Endothelial cell of umbilical vein (primary cell): ENCODE measurements around the gene ERBB2. TPM values are rescaled to one million over a fixed set of nuclear protein-coding genes. Genes with fewer than 3 reads are reported as not detected.

Source experiments
- BruUV-seq: library from RNA; stranded (reverse); fragments of 400-500 nt; replicated peaks from 2 replicates; lab custom pipeline; 2021; lab: Mats Ljungman, UMichigan
- CTCF ChIA-PET: fragments of 300-600, 350-600 bp; sonication (Branson Sonifier 250); formaldehyde crosslinking; loops from one replicate; lab custom pipeline; 2021; ENCODE audit warnings: antibody characterized with exemption, inconsistent platforms; lab: Charles Lee
- POLR2A ChIA-PET: fragments of 300-600, 350-600 bp; sonication (Branson Sonifier 250); formaldehyde crosslinking; loops from one replicate; lab custom pipeline; 2021; ENCODE audit warnings: antibody characterized with exemption, inconsistent platforms; lab: Charles Lee
- DNase-seq: peaks from one replicate; pipeline ENCODE4 v3.0.0-alpha.2; 2011; ENCODE audit warnings: low read depth, low spot score
- FAIRE-seq: peaks from 2 replicates; lab custom pipeline; 2011; peaks lifted over from hg19 to GRCh38; lab: Jason Lieb, UNC
- H2AFZ ChIP-seq: 2 replicates; pipeline ENCODE4 v1.6.0; 2012; ENCODE audit warnings: low read depth, low read length, control low read depth, inconsistent platforms
- H3K27ac ChIP-seq: 2 replicates; pipeline ENCODE4 v1.5.1; 2011; ENCODE audit warnings: low read depth, mild to moderate bottlenecking, control low read depth, low read length, moderate library complexity; ENCODE audit not compliant: insufficient read depth
- H3K27me3 ChIP-seq, 2 experiments: 2 replicates each; pipeline versions ENCODE4 v1.6.0 to v1.6.1; 2011; ENCODE audit warnings: low read length in 2 of 2, mixed read lengths in 1 of 2; ENCODE audit not compliant: control insufficient read depth in 2 of 2, insufficient read depth in 2 of 2
- H3K36me3 ChIP-seq, 2 experiments: 2 replicates in 1 of 2; 3 replicates in 1 of 2; pipeline ENCODE4 v1.5.1; 2011; ENCODE audit warnings: low read length in 2 of 2, mild to moderate bottlenecking in 1 of 2, moderate library complexity in 1 of 2; ENCODE audit not compliant: control insufficient read depth in 2 of 2, insufficient read depth in 2 of 2; ENCODE audit errors: extremely low read depth in 1 of 2
- H3K4me1 ChIP-seq: 3 replicates; pipeline ENCODE4 v1.5.1; 2011; ENCODE audit warnings: mild to moderate bottlenecking, low read length; ENCODE audit not compliant: control insufficient read depth, insufficient read depth; ENCODE audit errors: extremely low read depth
- H3K4me2 ChIP-seq: 2 replicates; pipeline ENCODE4 v1.6.1; 2011; ENCODE audit warnings: low read length, control low read depth, mixed read lengths; ENCODE audit not compliant: insufficient read depth
- H3K4me3 ChIP-seq, 3 experiments: fragments of 200-600 bp in 1 of 3; sonication (generic), shearing (Covaris generic) in 1 of 3; replicated peaks in 1 of 3; 2 replicates each; pipeline ENCODE4 v1.5.1; 2011 to 2016; ENCODE audit warnings: control low read depth in 3 of 3, low read length in 3 of 3, mild to moderate bottlenecking in 2 of 3, inconsistent platforms in 1 of 3, low read depth in 1 of 3, moderate library complexity in 1 of 3; ENCODE audit not compliant: insufficient read depth in 1 of 3
- H3K79me2 ChIP-seq: 2 replicates; pipeline ENCODE4 v1.6.0; 2012; ENCODE audit warnings: low read length, inconsistent platforms; ENCODE audit not compliant: control insufficient read depth, insufficient read depth
- H3K9ac ChIP-seq: replicated peaks from 2 replicates; pipeline ENCODE3; 2011; ENCODE audit warnings: low read length, control low read depth; ENCODE audit not compliant: insufficient read depth; ENCODE audit errors: extremely low read depth
- H3K9me1 ChIP-seq: replicated peaks from 3 replicates; pipeline ENCODE4 v1.6.0; 2011; ENCODE audit warnings: mild to moderate bottlenecking, low read length; ENCODE audit not compliant: control insufficient read depth, insufficient read depth; ENCODE audit errors: extremely low read depth
- H3K9me3 ChIP-seq: replicated peaks from 2 replicates; pipeline ENCODE4 v1.5.1; 2012; ENCODE audit warnings: low read length, inconsistent platforms; ENCODE audit not compliant: control insufficient read depth, insufficient read depth
- H4K20me1 ChIP-seq: replicated peaks from 2 replicates; pipeline ENCODE3; 2011; ENCODE audit warnings: mild to moderate bottlenecking, low read length; ENCODE audit not compliant: control insufficient read depth, insufficient read depth; ENCODE audit errors: extremely low read depth
- CTCF ChIP-seq, 2 donors: IDR thresholded peaks; 1 replicate in 1 of 2; 2 replicates in 1 of 2; pipeline ENCODE4 v1.5.1; 2011; ENCODE audit warnings: low read length in 2 of 2, mild to moderate bottlenecking in 2 of 2, moderate library complexity in 2 of 2, control low read depth in 1 of 2, inconsistent platforms in 1 of 2, low read depth in 1 of 2; ENCODE audit not compliant: insufficient read depth in 1 of 2; ENCODE audit errors: extremely low read depth in 1 of 2
- EZH2 ChIP-seq: IDR thresholded peaks from 2 replicates; pipeline ENCODE4 v1.6.1; 2012; ENCODE audit warnings: borderline replicate concordance, low read depth, mild to moderate bottlenecking, moderate library complexity, low read length, inconsistent platforms; ENCODE audit not compliant: severe bottlenecking
- FOS ChIP-seq: IDR thresholded peaks from 2 replicates; pipeline ENCODE4 v1.6.1; 2011; ENCODE audit warnings: mild to moderate bottlenecking, low read length, moderate library complexity, borderline replicate concordance; ENCODE audit not compliant: insufficient read depth
- GATA2 ChIP-seq: IDR thresholded peaks from 2 replicates; pipeline ENCODE4 v1.7.0; 2011; ENCODE audit warnings: low read depth, mild to moderate bottlenecking, moderate library complexity, mixed read lengths, low read length; ENCODE audit not compliant: insufficient read length, insufficient read depth
- JUN ChIP-seq: IDR thresholded peaks from 2 replicates; pipeline ENCODE4 v1.6.1; 2011; ENCODE audit warnings: borderline replicate concordance, low read depth; ENCODE audit not compliant: insufficient read length, insufficient read depth
- MAX ChIP-seq: IDR thresholded peaks from 2 replicates; pipeline ENCODE4 v1.6.1; 2011; ENCODE audit not compliant: insufficient read depth, insufficient read length
- MYC ChIP-seq: IDR thresholded peaks from one replicate; pipeline ENCODE4 v1.6.1; 2011; ENCODE audit warnings: mild to moderate bottlenecking, low read depth, low read length
- POLR2A ChIP-seq: IDR thresholded peaks from 2 replicates; pipeline ENCODE4 v1.6.1; 2012; ENCODE audit warnings: low read depth, mild to moderate bottlenecking, control low read depth, low read length
- POLR2AphosphoS5 ChIP-seq: IDR thresholded peaks from 2 replicates; pipeline ENCODE4 v1.6.1; 2012; ENCODE audit warnings: low read depth, mild to moderate bottlenecking, control low read depth, low read length, moderate library complexity; ENCODE audit not compliant: insufficient read depth
- dilution Hi-C: fragments of 300-500 bp; cut with MboI; formaldehyde crosslinking; loops from one replicate; pipeline ENCODE4 v1.15.0; 2019; ENCODE audit warnings: low sequenced_read_pairs; ENCODE audit not compliant: extremely low pct_ligation_motif_present
- intact Hi-C: fragments of 100-400 bp; cut with micrococcal nuclease; formaldehyde crosslinking; loops from one replicate; pipeline ENCODE4 v1.10.0; 2022
- polyA plus RNA-seq, 4 experiments: library from polyadenylated mRNA; depleted of rRNA in 3 of 4; stranded (reverse) in 3 of 4; unstranded in 1 of 4; fragments of >200 nt; gene quantifications; 2 replicates each; pipeline versions ENCODE4 v1.2.1 to v1.2.3, GENCODE V29; 2011 to 2012; ENCODE audit warnings: missing spikeins in 1 of 4
- total RNA-seq: library from RNA; stranded (reverse); gene quantifications from 2 replicates; pipeline ENCODE4 v1.2.3, GENCODE V29; 2021

ERBB2 gene
- total and polyA plus RNA-seq, 2 donors (not counting 3 experiments of a cell fraction or from before 2014, with no cell fraction given) = 20.6 to 32.9 TPM

- H3K4me2 ChIP-seq = no peak overlapping the region
Observed at GRCh38 chr17:39665642-39666224, 34.1 kb upstream of the ERBB2 start.

DNA sequence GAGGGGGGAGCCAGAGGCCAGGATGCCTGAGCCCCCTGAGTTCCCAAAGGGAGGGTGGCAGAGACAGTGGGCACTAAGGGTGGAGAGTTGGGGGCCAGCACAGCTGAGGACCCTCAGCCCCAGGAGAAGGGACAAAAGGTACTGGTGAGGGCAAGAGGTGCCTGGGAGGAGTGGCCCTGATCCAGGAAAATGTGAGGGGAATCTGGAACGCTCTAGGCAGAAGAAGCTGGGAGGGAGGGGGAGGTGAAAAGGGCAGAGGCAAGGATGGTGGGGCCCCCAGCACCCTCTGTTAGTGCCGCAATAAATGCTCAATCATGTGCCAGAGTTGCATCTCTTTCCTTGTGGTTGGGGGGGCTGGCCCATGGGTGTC, 33.6 kb upstream of the ERBB2 start:
- Histone ChIP-seq H3K9ac (no peak overlapping the region), H2AFZ (no peak overlapping the region), H3K4me2 (no peak overlapping the region), H3K9me1 (no peaks in the 10 kb centered on the region), H4K20me1 (no peaks in the 10 kb centered on the region), H3K4me1 (no peaks in the 10 kb centered on the region), H3K36me3 (no peaks in the 10 kb centered on the region), H3K27ac (no peak overlapping the region), H3K4me3 (no peak overlapping the region), H3K79me2 (no peaks in the 10 kb centered on the region), H3K27me3 (peaks cover 6 to 10% of the 10 kb centered on the region in 2 experiments), H3K9me3 (no peaks in the 10 kb centered on the region)
- ChIA-PET POLR2A (no interaction called here), CTCF (interaction anchor here (0.6 to 13.1 kb wide), 8 partner anchors 9 to 119 kb away, joined by 3 to 291 read pairs (median 6); no protein-coding TSS in a partner anchor)
- intact Hi-C loops = no loop called here
- DNase-seq (no peak), FAIRE-seq (no peak)
- BruUV-seq = no TSS peak
- dilution Hi-C loops = no loop called here
- TF ChIP-seq FOS (no peak), POLR2AphosphoS5 (no peak), MYC (no peak), CTCF (IDR thresholded peaks at IDR 0.05; ENCODE audit: extremely low read depth in 1 of 2, insufficient read depth in 1 of 2, low read depth in 1 of 2, low read length in 2 of 2) (no peak), EZH2 (no peak), GATA2 (no peak), POLR2A (no peak), JUN (no peak), MAX (no peak)

More at GRCh38 chr17:39665642-39666224, 34.1 kb upstream of the ERBB2 start:
- H3K9me1 ChIP-seq = no peaks in the 10 kb centered on the region
- no peaks in the 10 kb centered on the region for H4K20me1 ChIP-seq
- H3K4me3 ChIP-seq = no peak overlapping the region
- intact Hi-C loops (no loop called here), dilution Hi-C loops (no loop called here)
- no peaks in the 10 kb centered on the region for H3K79me2 ChIP-seq
- TF ChIP-seq MYC (no peak), MAX (no peak), GATA2 (no peak), EZH2 (no peak), POLR2AphosphoS5 (no peak), POLR2A (no peak), JUN (no peak)
- FAIRE-seq (no peak), DNase-seq (no peak)
- ChIA-PET CTCF (interaction anchor here (0.8 to 13.1 kb wide), 8 partner anchors 13 to 118 kb away, joined by 3 to 291 read pairs (median 6); no protein-coding TSS in a partner anchor), POLR2A (no interaction called here)
- H3K27me3 ChIP-seq = peaks cover 6 to 10% of the 10 kb centered on the region in 2 experiments
- no TSS peak for BruUV-seq
- H2AFZ ChIP-seq = no peak overlapping the region
- H3K9me3 ChIP-seq = no peaks in the 10 kb centered on the region
- peaks cover 0 to 2% of the 10 kb centered on the region in 2 experiments for H3K36me3 ChIP-seq
- H3K9ac ChIP-seq = no peak overlapping the region
- H3K27ac ChIP-seq = no peak overlapping the region
- no peaks in the 10 kb centered on the region for H3K4me1 ChIP-seq
